ENCODE results near the gene RHBDL1.
A peak's percentile ranks its signal among the peaks of the same experiment; 100 is the strongest.

The RHBDL1 gene

DNA sequence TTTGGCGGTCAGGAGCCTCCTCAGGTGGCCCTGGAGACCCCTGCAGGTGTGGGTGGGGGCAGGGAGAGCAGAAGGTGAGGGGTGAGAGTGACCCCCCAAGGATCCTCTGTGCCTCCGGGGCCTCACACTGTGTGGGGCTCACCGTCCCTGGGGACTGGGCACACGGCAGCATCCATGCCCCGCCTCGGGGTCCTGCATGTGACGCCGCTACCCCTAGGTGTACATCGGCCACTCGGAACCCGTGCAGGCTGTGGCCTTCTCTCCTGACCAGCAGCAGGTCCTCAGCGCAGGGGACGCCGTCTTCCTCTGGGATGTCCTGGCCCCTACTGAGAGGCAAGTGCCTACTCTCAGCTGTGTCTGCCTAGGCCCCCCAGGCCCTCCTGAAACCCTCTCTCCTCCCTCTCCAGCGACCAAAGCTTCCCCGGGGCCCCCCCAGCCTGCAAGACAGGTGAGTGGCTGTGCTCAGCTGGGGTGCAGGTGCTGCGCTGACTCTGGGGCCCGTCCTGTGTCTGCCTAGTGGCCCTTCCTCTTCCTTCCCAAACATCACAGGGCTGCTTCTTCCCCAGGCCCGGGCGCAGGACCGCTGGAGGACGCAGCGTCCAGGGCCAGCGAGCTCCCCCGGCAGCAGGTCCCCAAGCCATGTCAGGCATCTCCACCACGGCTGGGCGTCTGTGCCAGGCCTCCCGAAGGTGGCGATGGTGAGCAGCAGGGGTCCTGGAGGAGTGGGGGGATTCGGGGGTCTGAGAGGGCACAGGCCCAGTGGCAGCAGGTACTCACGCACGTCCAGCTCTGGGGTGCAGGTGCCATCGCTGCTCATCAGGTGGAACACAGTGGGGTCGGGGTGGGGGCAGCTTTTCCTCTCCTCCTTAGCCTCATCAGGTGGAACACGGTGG, 16.5 kb upstream of the RHBDL1 start:
- no peak for DNase-seq

DNA sequence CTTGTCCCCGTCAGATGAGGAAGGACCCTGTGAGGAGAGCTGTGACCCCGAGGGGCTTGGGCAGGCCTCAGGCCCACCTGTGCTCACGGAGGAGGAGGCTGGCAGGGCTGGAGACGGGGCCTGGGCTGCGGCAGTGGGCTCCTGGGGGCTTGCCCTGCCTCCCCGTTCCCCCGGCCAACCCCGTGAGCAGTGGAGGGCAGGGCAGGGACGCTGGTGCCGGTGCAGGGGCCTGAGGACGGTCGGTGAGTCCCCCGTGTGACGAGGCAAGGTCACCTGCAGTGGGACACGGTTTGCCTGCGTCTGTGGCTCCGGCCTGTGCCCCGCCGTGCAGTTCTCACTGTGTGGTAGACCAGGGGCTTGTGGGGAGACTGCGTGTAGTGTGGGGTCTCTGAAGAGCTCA, 15.9 kb upstream of the RHBDL1 start:
- no peak for DNase-seq

DNA sequence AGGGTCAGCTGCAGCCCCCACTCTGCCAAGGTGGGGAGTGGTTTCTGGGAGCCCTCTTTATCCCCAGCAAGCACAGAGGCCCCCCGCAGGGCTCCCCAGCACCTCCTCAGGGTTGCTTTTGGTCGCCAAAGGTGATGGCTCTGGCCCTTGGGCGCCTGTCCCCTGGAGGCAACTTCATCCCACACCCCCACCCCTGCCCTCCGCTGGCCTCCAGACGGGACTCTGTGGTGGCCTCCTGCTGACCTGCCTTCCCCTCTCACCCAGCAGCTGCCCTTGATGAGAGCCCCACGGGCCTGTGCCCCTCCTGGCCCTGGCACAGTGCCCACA, 15.4 kb upstream of the RHBDL1 start:
- DNase-seq, result no peak

DNA sequence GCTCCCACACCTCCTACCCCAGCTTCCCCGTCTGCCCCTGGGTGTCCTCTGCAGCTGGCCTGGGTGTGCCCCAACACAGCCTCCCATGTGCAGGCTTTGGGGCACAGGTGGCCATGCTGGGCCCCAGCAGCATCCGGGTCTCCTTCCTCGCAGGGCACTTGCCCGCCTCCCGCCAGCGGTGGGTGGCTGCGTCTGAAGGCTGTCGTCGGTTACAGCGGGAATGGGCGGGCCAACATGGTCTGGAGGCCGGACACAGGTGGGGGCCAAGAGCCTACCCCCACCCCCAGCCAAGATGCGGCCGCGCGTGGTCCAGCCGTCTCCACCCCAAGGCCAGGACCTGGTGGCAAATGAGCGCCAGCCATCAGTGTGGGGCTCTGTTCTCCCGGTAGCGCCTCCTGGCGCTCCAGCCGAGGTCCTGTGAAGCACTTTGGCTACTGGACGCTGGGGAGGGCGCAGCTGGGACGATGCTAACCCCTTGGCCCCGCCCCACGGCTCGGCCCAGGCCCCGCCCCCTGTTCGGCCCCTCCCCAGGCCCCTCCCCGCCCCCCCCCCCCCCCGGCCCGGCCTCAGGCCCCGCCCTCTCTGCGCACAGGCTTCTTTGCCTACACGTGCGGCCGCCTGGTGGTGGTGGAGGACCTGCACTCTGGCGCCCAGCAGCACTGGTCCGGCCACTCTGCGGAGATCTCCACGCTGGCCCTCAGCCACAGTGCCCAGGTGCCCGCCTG, 14.8 kb upstream of the RHBDL1 start:
- DNase-seq, result no peak

DNA sequence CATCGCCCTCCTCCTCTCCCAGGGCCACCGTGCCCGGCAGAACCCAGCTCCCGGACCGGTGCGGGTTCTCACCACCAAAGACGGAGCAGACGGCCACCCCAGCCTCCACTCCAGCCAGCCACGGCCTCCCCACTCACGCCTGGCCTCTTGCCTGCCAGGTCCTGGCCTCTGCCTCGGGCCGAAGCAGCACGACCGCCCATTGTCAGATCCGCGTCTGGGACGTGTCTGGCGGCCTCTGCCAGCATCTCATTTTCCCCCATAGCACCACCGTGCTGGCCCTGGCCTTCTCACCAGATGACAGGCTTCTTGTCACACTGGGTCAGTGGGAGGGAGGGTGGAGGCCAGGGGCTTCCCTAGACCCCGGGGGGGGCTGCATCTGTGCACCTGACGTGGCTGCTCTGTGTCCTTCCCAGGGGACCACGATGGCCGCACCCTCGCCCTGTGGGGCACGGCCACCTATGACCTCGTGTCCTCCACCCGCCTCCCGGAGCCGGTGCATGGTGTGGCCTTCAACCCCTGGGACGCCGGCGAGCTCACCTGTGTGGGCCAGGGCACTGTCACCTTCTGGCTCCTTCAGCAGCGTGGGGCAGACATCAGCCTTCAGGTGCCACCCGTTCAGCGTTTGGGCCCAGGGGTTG, 14.2 kb upstream of the RHBDL1 start:
- no peak for DNase-seq

DNA sequence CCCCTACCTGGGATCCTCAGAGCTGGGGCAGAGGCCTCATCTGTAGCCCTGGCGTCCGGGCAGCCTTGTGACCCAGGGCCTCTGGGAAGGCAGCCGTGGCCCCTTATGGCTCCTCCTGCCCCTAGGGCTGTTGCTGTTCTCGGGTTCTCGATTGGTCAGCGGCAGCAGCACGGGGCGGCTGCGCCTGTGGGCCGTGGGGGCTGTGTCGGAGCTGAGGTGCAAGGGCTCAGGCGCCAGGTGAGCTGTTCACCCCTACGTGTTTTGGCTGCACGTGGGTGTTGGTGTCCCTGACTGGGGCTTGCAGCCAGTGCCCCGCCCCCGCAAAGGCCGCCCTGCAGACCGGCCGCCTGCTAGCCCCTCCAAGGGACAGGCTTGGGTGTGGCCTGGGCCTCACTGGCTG, 13.4 kb upstream of the RHBDL1 start:
- DNase-seq, result no peak

DNA sequence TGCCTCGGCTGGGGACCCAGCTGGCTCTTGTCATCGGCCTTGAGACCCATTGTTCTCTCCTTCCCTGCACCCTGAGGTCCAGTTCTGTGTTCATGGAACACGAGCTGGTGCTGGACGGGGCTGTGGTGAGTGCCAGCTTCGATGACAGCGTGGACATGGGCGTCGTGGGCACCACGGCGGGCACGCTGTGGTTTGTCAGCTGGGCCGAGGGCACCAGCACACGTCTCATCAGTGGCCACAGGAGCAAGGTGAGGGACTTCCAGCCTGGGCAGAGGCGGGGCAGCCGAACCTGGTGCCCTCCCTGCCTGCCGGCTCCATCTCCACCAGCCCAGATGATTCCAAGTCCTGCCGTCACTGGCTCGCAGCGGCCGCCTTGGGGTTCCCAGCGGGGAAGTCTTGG, 12.9 kb upstream of the RHBDL1 start:
- no peak for DNase-seq

DNA sequence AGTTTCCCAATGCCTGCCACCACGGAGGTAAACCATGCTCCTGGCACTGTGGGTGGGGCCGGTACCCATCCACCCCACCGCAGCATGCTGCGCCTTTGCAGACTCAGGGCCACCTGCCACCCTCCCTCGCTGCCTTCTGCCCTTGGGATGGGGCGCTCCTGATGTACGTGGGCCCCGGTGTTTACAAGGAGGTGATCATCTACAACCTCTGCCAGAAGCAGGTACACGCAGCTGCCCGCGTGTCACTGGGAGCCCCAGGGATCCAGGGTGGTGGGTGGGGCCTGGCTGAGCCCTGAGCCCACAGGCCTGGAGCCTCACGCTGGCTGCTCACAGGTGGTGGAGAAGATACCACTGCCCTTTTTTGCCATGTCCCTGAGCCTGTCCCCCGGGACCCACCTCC, 8.9 kb upstream of the RHBDL1 start:
- no peak for DNase-seq

DNA sequence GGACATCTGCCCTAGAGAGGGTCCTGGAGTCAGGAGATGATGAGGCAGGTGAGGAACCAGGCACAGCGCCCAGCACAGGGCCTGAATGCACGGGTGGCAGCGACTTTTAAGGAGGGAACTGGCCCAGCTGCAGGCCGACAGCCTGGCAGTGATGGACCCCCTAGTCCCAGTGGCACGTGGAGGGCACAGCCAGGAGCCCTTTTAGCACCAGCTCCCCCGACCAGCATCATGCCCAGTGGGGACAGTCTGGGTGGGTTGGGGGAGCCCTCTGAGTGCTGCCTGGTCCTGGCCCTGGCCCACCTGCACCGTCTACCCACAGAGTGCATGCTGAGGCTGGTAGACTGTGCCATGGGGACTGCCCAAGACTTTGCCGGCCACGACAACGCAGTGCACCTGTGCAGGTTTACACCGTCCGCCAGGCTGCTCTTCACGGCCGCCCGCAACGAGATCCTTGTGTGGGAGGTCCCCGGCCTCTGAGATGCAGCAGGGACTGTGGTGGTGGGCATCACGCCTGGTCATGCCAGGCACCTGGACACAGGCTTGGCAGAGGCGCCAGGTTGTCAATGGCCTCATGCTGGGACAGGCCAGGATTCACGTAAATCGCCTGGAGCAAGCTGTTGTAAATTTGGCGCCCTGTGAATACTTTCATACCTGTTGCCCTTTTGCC, 8.2 kb upstream of the RHBDL1 start:
- DNase-seq, result no peak

DNA sequence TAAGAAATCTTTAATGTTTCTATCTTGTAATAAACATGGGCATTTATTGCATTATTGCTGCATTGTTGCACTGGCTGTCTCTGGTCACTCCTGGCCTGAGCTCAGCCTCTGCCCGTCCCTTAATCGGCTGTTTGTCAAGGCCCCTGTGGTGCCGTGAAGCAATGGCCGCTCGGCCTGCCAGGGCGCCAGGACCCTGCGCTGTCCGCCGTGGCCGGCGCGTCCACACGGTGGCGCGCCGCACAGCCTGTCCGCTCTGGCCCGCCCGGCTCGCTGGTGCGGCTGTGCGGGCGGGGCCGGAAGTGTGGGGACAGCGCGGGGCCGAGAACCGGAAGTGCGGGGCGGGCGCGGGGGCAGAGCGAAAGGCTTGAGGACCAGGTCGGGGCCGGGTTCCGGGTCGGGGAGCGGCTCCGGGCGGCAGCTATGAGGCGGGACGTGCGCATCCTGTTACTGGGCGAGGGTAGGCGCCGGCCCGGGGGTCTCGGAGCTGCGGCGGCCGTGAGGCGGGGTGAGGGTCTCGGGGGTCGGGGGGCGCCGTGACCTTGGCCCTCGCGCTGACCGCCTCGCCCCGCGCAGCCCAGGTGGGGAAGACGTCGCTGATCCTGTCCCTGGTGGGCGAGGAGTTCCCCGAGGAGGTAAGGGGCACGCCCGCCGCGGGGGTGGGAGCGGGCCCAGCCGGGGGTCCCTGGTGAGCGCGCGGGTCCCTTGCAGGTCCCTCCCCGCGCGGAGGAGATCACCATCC, 7.5 kb upstream of the RHBDL1 start, which contains the start of gene RHOT2:
TSS of gene RHOT2 (plus strand) at position 353 of the 739 bp plus-strand sequence. CDS start at position 421, 68 bp downstream.
- peak; percentile 41 for DNase-seq

DNA sequence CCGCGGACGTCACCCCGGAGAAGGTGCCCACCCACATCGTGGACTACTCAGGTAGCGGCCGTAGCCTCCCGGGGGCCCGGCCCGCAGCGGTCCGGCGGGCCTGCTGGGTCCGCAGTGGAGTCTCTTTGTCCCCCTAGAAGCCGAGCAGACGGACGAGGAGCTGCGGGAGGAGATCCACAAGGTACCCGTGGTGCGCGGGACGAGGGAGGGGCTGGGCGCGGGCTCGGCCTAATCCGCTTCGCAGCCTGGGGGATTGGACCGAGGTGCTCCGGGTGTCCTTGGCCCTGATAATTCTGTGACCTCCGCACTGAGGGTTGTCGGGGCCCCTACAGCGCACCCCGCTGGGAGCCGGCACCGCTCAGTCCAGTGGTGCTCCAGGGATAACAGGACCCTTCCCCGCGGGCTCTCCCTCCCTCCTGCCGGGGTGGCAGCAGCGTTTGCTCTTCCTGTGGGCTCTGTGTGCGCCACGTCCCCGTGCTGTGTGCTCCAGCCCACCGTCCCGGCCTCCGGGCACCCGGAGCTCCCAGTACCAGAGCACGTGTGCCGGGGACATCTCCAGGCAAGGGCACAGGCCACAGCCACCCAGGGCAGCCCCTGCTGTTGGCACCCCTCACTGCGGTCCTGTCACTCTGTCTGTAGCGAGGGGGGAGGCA, 6.8 kb upstream of the RHBDL1 start:
- DNase-seq, result no peak

DNA sequence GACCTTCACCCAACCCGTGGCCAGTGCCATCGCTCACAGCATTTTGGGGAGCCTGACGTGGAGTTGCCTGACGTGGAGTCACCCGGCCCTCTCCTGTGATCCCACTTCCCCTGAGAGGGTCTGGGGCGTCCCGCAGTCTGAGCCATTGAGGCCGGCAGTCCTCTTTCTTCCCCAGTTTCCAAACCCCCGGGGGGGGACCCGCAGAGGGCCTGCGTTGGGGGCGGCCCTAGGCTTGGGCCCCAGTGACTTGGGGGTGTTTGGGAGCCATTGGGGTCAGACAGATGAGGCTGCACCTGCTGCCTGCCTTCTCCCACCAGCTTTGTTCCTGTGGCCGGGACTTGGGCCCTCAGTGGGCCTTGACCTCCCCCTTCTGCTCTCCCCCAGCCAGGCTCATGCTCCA, 5.8 kb upstream of the RHBDL1 start:
- no peak for DNase-seq

DNA sequence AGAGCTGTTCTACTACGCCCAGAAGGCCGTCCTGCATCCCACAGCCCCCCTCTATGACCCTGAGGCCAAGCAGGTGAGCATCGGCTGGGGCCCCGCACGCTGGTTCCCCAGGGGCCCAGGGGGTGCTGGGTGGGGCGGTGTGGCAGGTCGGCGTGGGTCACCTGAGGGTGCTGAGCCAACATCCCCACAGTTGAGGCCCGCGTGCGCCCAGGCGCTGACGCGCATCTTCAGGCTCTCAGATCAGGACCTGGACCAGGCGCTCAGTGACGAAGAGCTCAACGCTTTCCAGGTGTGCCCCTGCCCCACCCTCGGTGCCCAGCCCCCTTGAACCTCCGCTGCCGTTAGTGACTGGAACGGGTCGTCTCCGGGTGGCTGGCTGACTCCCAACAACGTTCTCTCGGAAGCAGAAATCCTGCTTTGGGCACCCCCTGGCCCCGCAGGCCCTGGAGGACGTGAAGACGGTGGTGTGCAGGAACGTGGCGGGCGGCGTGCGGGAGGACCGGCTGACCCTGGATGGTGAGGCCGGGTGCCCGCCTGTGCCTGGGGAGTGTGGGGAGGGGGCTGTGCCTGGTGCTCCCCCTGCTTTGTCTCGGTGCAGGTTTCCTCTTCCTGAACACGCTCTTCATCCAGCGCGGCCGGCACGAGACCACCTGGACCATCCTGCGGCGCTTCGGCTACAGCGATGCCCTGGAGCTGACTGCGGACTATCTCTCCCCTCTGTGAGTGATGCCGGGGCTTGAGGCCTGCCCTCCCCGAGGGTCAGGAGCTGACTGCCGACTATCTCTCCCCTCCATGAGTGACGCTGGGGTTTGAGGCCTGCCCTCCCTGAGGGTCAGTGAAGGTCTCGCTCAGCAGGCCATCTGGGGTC, 4.8 kb upstream of the RHBDL1 start:
- DNase-seq, result no peak

DNA sequence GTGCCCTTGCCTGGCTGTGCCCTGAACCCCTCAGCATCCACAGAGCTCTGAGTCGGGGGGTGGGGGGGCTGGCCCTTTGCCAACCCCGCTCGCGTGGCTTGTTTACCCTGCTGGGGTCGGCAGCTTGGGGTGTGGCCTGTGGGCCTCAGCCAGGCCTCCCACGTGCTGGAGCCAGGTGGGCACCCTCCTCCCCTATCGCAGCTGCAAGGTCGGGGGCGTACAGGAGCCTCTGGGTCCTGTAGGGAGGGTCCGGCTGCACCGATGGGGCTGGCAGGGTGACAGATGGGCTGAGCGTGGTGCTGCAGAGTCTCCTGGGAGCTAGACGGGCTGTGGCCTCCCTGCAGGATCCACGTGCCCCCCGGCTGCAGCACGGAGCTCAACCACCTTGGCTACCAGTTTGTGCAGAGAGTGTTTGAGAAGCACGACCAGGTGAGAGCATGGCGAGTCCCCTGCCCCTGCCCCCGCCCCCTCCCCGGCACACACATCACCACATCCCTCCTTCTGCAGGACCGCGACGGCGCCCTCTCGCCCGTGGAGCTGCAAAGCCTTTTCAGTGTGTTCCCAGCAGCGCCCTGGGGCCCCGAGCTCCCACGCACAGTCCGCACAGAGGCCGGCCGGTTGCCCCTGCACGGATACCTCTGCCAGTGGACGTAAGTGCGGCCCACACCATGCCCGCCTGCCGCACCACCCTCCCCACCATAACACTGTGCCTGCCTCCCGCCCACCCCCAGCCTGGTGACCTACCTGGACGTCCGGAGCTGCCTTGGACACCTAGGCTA, 3.9 kb upstream of the RHBDL1 start:
- no peak for DNase-seq

DNA sequence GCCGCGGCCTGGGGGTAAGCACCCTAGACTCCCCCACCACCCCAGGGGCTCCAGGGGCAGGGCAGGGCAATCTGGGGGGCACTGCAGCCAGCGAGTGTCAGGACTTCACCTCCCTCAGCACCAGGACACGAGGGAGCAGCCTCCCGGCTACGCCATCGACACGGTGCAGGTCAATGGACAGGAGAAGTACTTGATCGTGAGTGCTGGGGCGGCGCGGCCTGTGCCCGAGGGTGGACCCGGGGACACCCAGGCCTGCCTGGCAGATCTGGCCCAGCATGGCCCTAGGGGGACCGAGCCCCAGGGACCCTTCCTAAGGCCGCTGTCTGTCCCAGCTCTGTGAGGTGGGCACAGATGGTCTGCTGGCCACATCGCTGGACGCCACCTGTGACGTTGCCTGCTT, 3.1 kb upstream of the RHBDL1 start:
- DNase-seq, result no peak

DNA sequence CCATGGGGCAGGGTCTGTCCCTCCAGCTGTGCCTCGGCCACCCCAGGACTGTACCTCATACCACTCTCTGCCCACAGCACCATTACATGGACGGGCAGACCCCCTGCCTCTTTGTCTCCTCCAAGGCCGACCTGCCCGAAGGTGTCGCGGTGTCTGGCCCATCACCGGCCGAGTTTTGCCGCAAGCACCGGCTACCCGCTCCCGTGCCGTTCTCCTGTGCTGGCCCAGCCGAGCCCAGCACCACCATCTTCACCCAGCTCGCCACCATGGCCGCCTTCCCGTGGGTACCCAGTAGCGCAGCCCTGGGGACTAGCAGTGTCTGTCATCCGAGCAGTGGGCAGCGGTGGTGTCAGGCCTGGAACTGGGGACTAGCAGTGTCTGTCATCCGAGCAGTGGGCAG, 2.6 kb upstream of the RHBDL1 start:
- no peak for DNase-seq

DNA sequence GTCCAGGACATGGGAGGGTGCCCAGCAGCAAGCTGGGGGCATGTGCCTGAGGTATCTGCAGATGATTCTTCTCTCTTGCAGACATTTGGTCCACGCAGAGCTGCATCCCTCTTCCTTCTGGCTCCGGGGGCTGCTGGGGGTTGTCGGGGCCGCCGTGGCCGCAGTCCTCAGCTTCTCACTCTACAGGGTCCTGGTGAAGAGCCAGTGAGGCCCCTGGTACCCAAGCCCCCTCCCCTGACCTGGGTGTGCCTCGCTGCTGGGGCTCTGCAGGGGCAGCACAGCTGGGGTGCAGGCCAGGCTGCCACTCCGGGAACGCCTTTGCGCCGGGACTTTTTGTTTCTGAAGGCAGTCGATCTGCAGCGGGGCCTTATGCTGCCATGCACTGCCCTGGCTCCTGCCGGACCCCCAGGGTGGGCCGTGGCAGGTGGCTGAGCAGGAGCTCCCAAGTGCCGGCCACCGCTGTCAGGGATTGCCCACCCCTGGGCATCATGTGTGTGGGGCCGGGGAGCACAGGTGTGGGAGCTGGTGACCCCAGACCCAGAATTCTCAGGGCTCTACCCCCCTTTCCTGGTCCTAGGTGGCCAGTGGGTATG, 2.0 kb upstream of the RHBDL1 start:
- no peak for DNase-seq

DNA sequence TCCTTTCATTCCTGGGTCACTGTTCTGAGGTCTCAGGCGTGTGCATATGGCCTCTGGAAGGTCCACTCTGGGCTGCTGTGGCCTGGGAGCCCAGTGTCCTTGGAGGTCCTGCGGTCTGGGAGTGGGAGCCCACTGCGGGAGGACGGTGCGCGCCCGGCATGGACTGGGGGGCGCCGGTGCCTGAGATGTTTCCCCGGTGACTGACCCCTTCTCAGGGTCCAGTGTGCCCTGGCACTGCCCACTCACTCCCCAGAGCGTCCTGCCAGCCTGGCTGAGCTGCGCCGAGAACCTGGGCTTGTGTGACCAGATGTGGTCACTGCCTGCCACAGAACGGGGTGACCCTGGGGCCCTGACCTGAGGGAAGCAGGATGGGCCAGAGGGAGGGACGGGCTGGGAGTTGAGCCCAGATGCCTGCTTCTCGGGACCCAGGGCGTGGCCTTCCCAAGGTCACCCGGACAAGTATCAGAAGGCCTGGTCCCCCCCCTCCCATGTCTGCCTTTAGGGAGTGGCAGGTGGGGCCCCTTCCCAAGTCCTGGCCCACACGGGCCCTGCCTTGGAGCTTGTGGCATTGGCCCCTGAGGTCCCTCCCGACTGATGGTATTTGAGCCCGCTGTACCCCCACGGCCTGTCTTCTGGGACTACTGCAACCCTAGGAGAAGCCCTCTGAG, 1.1 kb upstream of the RHBDL1 start:
- no peak for DNase-seq

DNA sequence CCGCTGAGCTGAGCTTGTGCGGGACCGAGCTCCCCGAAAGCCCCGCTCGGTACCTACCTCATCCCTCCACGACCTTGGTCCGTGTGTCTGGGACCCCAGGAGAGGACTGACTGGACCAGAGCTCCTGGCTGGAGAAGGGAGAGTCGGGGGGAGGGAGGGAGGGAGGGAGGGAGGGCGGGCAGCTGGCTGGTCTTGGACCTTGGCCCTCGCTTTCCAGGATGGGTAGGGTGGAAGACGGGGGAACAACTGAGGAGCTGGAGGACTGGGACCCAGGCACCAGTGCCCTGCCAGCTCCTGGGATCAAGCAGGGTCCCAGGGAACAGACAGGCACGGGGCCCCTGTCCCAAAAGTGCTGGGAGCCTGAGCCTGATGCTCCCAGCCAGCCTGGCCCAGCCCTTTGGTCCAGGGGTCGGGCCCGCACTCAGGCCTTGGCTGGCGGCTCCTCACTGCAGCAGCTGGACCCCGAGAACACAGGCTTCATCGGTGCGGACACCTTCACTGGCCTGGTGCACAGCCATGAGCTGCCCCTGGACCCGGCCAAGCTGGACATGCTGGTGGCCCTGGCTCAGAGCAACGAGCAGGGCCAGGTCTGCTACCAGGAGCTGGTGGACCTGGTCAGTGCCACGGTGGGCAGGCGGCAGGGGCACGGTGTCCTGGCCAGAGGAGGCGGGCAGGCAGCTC, 553 bp downstream of the RHBDL1 start:
- no peak for DNase-seq
